Measurements from ENCODE around the gene MINDY4.

- TF ChIP-seq BCL6B (tag by site-specific recombination; IDR thresholded peaks at IDR 0.05) (no peak), CTCF (tag by site-specific recombination; IDR thresholded peaks at IDR 0.05) (no peak), KLF1 (tag by site-specific recombination; IDR thresholded peaks at IDR 0.05) (no peak)
These were observed 49.0 kb upstream of the MINDY4 start for GRCh38 chr7:30722187-30722586.
